Measurements from ENCODE around the gene HOXB7. TPM values are rescaled to one million over a fixed set of nuclear protein-coding genes. Genes with fewer than 3 reads are reported as not detected.

HOXB7 gene
- total and polyA plus RNA-seq, 4 donors = 0.08 to 0.31 (median 0.27) TPM

GRCh38 chr17:48649741-48650140 lies 38.9 kb upstream of the HOXB7 start:
- Histone ChIP-seq H3K27ac (ENCODE audit: low read depth in 1 of 2, low read length in 2 of 2) (no peak overlapping the region), H3K9me3 (ENCODE audit: control insufficient read depth in 4 of 4, low read length in 3 of 4) (no peaks in the 10 kb centered on the region), H3K36me3 (ENCODE audit: control insufficient read depth in 4 of 4, insufficient read depth in 3 of 4, low read depth in 1 of 4, low read length in 3 of 4) (no peaks in the 10 kb centered on the region), H3K9ac (ENCODE audit: low read depth in 1 of 2, low read length in 2 of 2) (no peak overlapping the region), H3K4me1 (ENCODE audit: control insufficient read depth in 4 of 4, insufficient read depth in 4 of 4, low read length in 3 of 4) (peaks cover 0 to 6% (median 2%) of the 10 kb centered on the region in 4 donors), H3K27me3 (ENCODE audit: control insufficient read depth in 4 of 4, insufficient read depth in 4 of 4, low read length in 3 of 4) (peaks cover 5 to 20% (median 12%) of the 10 kb centered on the region in 4 donors), H3K4me3 (ENCODE audit: low read depth in 1 of 3, low read length in 3 of 3) (no peak overlapping the region)
- TF ChIP-seq GABPA (IDR thresholded peaks at IDR 0.05 in 1 of 2, conservative IDR thresholded peaks at IDR 0.05 in 1 of 2) = no peak
- no peak for TF ChIP-seq TAF1 (conservative IDR thresholded peaks at IDR 0.05)
- TF ChIP-seq HNF4A (conservative IDR thresholded peaks at IDR 0.05) = no peak
- no peak for TF ChIP-seq RAD21 (IDR thresholded peaks at IDR 0.05)
- TF ChIP-seq RXRA (IDR thresholded peaks at IDR 0.05) = no peak
- TF ChIP-seq EGR1 (IDR thresholded peaks at IDR 0.05; ENCODE audit: low read depth in 2 of 2) = no peak
- TF ChIP-seq SP1 (IDR thresholded peaks at IDR 0.05) = no peak
- TF ChIP-seq YY1 (IDR thresholded peaks at IDR 0.05) = no peak
- no peak for TF ChIP-seq REST (IDR thresholded peaks at IDR 0.05)
- WGBS = 73% methylated on average over 1 of the region's 1 CpG
- no peak for DNase-seq (ENCODE audit: low spot score)

- no peak for TF ChIP-seq RXRA (IDR thresholded peaks at IDR 0.05)
- TF ChIP-seq CTCF (IDR thresholded peaks at IDR 0.05; ENCODE audit: low read depth, low read length, missing input control) = no peak
- no peak for TF ChIP-seq TAF1 (conservative IDR thresholded peaks at IDR 0.05)
- no peak for TF ChIP-seq RAD21 (IDR thresholded peaks at IDR 0.05)
- no peak for TF ChIP-seq ZBTB33 (IDR thresholded peaks at IDR 0.05)
- no peak for TF ChIP-seq GABPA (IDR thresholded peaks at IDR 0.05 in 1 of 2, conservative IDR thresholded peaks at IDR 0.05 in 1 of 2)
- TF ChIP-seq NR2F2 (IDR thresholded peaks at IDR 0.05) = no peak
- TF ChIP-seq ATF3 (IDR thresholded peaks at IDR 0.05) = no peak
- TF ChIP-seq HNF4G (IDR thresholded peaks at IDR 0.05) = no peak
- Histone ChIP-seq H3K4me1 (ENCODE audit: control insufficient read depth in 4 of 4, insufficient read depth in 4 of 4, low read length in 3 of 4) (peaks cover 0 to 6% (median 2%) of the 10 kb centered on the region in 4 donors), H3K27ac (ENCODE audit: low read depth in 1 of 2, low read length in 2 of 2) (no peak overlapping the region), H3K9me3 (ENCODE audit: control insufficient read depth in 4 of 4, low read length in 3 of 4) (no peaks in the 10 kb centered on the region), H3K27me3 (ENCODE audit: control insufficient read depth in 4 of 4, insufficient read depth in 4 of 4, low read length in 3 of 4) (peaks cover 5 to 22% (median 16%) of the 10 kb centered on the region in 4 donors), H3K36me3 (ENCODE audit: control insufficient read depth in 4 of 4, insufficient read depth in 3 of 4, low read depth in 1 of 4, low read length in 3 of 4) (no peaks in the 10 kb centered on the region), H3K9ac (ENCODE audit: low read depth in 1 of 2, low read length in 2 of 2) (no peak overlapping the region), H3K4me3 (ENCODE audit: low read depth in 1 of 3, low read length in 3 of 3) (no peak overlapping the region)
- no peak for DNase-seq (ENCODE audit: low spot score)
- WGBS = 55% methylated on average over 1 of the region's 1 CpG
These were observed 37.1 kb upstream of the HOXB7 start for GRCh38 chr17:48647963-48648245.

All from liver (tissue), 9 donors.